T-helper 9 cell (primary cell): ENCODE results near the gene ZNF689.
"Not testable (repeated sequence)": the region's sequence is repeated elsewhere in the genome, so short reads cannot be mapped to it uniquely, and the experiment has no call there.

Experiments
- DNase-seq: peaks from one replicate; pipeline ENCODE4 v3.0.0-alpha.2; 2020

ZNF689 gene

DNA sequence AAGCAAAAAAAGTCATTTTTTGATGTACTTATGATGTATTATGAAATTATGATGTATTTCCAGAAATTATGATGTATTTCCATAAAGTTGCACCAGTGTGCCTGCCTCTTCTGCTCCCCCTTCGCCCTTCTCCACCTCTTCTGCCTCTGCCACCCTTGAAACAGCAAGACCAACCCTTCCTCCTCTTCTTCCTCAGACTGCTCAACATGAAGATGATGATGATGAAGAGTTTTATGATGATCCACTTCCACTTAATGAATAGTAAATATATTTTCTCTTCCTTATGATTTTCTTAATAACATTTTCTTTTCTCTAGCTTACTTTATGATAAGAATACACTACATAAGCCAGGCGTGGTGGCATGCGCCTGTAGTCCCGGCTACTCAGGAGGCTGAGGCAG lies 17.3 kb downstream of the ZNF689 start:
- no peak for DNase-seq

DNA sequence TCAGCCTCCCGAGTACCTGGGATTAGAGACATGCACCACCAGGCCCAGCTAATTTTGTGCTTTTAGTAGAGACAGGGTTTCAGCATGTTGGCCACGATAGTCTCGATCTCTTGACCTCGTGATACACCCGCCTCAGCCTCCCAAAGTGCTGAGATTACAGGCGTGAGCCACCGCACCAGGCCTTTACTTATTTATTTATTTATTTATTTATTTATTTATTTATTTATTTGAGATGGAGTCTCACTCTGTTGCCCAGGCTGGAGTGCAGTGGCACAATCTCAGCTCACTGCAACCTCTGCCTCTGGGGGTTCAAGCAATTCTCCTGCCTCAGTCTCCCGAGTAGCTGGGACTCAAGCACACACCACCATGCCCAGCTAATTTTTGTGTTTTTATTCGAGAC lies 19.3 kb downstream of the ZNF689 start:
- not testable (repeated sequence) for DNase-seq

DNA sequence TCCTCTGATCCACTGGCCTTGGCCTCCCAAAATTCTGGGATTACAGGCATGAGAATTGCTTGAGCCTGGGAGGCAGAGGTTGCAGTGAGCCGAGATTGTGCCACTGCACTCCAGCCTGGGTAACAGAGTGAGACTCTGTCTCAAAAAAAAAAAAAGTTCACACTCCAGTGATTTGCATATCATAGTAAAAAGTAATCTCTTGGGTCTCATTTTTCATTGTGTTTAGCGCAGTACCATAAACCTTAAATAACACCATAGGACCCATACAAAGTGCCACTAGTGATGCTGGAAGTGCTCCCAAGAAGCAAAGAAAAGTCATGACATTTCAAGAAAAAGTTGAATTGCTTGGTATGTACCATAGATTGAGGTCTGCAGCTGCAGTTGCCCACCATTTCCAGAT lies 20.6 kb downstream of the ZNF689 start:
- DNase-seq: not testable (repeated sequence)

GRCh38 chr16:30588651-30589050 lies 21.5 kb downstream of the ZNF689 start:
- DNase-seq: no peak

GRCh38 chr16:30585400-30586191 lies 24.6 kb downstream of the ZNF689 start, which contains the start of gene ZNF785:
TSS of gene ZNF785 (minus strand) at chr16:30585697. CDS start at chr16:30585611, 86 bp downstream.
- DNase-seq: peak; percentile 85

GRCh38 chr16:30585022-30585399 lies 25.2 kb downstream of the ZNF689 start:
- DNase-seq: no peak

GRCh38 chr16:30582611-30583340 lies 27.4 kb downstream of the ZNF689 start:
- DNase-seq: no peak

DNA sequence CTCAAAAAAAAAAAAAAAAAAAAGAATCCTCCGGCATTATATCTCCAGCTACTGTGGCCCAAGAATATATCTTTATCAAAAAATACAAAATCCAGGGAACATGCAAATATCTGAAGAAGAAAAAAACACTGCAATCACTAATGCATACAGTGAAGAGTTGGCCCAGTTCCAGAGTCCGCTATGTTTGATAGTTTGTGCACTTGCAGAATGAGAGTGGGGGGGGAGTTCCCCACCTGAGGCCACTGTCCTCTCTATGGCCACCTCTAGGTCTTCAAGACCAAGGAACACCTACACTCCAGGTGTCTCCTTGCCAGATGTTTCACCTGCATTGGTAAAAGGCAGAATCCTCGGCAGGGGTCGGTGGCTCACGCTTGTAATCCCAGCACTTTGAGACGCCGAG lies 28.7 kb downstream of the ZNF689 start:
- no peak for DNase-seq

GRCh38 chr16:30574678-30575077 lies 35.5 kb downstream of the ZNF689 start:
- DNase-seq: no peak

GRCh38 chr16:30571445-30572322 lies 38.5 kb downstream of the ZNF689 start, which contains the start of gene ZNF688:
TSS of gene ZNF688 (minus strand) at chr16:30571714. CDS start at chr16:30571629, 85 bp downstream.
- DNase-seq: peak; percentile 90

DNA sequence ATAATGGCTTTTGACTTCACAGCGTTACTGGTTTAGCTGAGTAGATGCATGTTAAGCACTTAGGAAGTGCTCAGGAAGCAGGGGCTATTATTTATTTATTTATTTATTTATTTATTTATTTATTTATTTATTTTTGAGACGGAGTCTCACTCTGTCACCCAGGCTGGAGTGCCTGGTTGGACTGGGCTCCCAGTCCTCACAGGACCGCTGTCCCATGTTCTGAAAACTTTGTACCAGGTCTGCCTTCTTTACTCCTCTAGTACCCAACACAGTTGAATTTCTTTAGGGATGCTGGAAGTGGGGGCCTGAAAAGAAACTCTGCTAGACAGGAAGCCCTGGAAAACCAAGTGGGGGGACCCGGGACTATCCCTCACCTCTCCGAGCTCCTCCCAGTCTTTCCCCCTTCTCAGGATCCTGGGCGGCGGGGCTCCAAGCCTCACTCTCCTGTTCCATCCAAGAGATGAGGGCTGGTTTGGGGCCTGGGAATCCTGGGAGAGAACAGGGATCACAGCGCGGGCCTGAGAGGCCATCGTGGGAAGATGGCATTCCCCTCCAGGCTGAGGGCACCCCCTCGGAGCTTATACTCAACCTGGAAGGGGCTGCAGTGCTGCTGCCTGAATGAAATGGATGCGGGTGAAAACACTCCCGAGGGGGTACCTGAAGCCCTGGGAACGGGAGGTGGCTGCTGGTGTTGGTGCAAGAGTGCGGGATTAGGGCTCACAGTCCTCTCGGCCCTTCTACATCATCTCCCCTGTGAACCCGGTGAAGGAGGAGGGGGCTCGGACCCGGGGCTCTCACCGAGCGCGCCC lies 39.3 kb downstream of the ZNF689 start:
- DNase-seq: no peak

DNA sequence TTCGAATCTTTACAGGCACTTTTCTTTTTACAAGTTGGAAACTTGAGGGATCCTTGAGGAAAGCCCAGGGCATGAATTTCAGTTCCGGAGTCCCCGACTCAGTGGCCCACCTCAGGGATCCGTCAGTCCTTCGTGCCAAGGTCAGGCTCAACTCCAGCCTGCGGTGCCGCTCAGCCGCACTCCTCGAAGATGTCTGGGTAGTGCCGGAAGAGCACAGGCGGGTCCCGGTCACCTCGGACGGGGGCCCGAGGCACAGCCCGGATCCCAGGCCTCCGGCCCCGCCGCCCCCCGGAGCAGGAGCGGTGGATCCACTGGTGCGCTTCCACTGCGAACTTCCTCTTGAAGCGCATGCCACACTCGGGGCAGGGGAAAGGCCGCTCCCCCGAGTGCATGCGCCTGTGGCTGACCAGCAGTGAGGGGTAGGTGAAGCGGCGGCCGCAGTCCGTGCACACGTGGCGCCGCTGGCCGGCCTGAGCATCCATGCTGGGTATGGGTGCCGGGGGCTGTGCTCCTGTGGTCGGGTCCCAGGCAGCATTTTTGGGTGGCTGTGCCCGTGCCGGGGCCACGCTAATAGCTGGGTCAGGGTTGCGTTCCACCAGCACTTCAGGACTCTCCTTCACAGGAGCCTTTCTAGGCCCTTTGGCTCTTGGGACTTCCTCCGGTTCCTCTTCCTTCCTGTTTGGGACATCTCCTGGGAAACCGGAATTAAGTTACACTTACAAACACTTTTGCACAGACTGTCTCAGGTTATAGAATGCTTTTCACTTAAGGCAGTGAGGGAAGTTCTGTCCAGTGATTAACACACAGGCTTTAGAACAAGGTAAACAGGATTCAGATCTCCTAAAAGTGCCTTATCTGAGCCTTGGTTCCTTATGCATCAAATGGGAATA lies 40.2 kb downstream of the ZNF689 start:
- DNase-seq: no peak

DNA sequence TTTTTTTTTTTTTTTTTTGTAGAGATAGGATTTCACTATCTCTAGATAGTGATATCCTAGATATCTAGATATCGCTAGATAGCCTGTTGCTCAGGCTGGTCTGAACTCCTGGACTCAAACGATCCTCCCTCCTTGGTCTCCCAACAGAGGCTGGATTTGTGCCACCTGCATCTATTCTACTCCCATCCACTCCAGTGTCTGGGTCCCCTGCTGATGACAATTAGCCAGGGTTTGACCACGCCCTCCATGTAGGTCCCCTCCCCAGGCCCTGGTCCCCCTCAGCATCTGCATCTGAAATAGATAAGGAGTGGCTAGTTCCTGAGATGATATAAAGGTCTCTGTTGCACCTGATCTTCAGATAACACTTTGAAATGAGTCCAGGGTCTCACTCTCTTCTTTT lies 40.9 kb downstream of the ZNF689 start:
- no peak for DNase-seq

DNA sequence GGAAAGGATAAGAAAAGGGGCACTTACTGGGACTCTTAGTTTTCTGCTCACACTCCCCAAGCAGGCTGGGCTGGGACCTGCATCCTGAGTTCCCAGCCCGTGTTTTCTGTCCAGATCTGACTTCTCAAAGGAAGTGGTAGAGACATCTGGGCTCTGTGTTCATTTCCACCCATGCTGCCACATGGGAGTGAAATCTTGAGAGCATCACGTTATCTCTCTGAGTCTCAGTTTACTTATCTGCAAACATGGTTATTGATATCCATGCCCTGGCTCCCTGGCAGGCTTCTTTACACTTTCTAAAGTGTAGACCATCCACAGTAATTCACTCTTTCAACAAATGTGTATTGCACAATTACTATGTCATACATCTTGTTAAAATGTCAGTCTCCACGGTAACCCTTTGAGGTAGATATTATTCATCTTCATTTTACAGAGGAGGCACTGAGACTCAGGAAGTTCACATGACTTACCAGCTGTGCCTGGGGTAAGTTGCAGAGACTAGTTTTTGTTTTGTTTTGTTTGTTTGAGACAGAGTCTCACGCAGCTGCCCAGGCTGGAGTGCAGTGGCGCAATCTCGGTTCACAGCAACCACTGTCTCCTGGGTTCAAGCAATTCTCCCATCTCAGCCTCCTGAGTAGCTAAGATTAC lies 42.1 kb downstream of the ZNF689 start:
- DNase-seq: peak; percentile 30

GRCh38 chr16:30567160-30567990 lies 42.8 kb downstream of the ZNF689 start:
- peak; percentile 39 for DNase-seq

DNA sequence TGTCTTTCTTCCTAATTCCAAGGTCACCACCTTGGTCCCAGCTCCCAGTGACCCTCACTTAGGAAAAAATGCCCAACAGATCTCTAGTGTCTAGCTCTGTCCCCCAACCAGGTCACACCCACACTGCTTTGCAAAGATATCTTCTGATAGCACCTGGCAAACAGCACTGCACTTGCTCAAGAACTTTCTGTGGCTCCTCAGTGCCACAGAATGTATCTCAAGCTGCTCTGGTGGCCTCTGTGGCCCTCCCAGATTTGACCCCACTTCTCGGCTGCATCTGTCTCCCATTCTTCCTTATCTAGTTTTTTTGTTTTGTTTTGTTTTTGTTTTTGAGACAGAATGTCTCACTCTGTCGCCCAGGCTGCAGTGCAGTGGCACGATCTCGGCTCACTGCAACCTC lies 43.7 kb downstream of the ZNF689 start:
- no peak for DNase-seq

GRCh38 chr16:30565984-30566383 lies 44.2 kb downstream of the ZNF689 start:
- DNase-seq: no peak

- no peak for DNase-seq
Observed at GRCh38 chr16:30565526-30565925, 44.7 kb downstream of the ZNF689 start.

DNA sequence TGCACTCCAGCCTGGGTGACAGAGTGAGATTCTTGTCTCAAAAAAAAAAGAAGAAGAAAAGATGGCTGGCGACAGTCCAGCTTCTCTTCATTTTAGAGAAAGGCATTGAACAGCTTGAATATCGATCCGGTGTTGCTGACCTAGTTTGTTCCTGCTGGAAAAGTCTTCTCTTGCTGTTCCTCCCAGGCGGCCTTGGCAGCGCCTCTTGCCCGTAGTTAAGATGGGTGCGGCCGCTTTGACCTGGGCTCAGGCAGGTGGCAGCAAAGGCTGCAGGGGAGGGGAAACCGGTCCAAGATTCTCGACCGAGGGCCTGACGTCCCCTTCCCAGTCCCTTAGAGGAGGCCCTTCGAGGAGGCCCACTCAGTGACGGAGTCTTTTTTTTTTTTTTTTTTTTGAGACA lies 48.2 kb downstream of the ZNF689 start:
- no peak for DNase-seq
